ENCODE results near the gene MYOF.

GRCh38 chr10:93437946-93438612, 44.1 kb downstream of the MYOF start:
- TF ChIP-seq CTCF (IDR thresholded peaks at IDR 0.05) (no peak), POLR2A (IDR thresholded peaks at IDR 0.05) (no peak)

Measured in suprapubic skin (tissue), 3 donors.